Testis (tissue), 3 donors: ENCODE results near the gene NUTM2F. TPM values are rescaled to one million over a fixed set of nuclear protein-coding genes. Genes with fewer than 3 reads are reported as not detected.
"Not testable (repeated sequence)": the region's sequence is repeated elsewhere in the genome, so short reads cannot be mapped to it uniquely, and the experiment has no call there.

Source experiments
- DNase-seq: peaks from one replicate; pipeline ENCODE4 v3.0.0-alpha.2; 2019
- H3K27ac ChIP-seq, 2 donors: fragments of 200-600 bp; sonication (generic); one replicate each; pipeline ENCODE4 v1.5.1; 2019
- H3K27me3 ChIP-seq: fragments of 200-600 bp; sonication (generic); one replicate; pipeline ENCODE4 v1.5.1; 2019
- H3K36me3 ChIP-seq: fragments of 200-600 bp; sonication (generic); one replicate; pipeline ENCODE4 v1.5.1; 2017; ENCODE audit warnings: low read depth; ENCODE audit errors: missing control alignments
- H3K4me1 ChIP-seq: fragments of 200-600 bp; sonication (generic); one replicate; pipeline ENCODE4 v1.5.1; 2019
- H3K4me3 ChIP-seq, 2 donors: fragments of 200-600 bp; sonication (generic); one replicate each; pipeline ENCODE4 v1.5.1; 2017 to 2019
- H3K9me3 ChIP-seq: fragments of 200-600 bp; sonication (generic); one replicate; pipeline ENCODE4 v1.5.1; 2017
- CTCF ChIP-seq, 3 experiments: fragments of 450-650 bp in 2 of 3; fragments of 200-600 bp in 1 of 3; sonication (generic) in 1 of 3; IDR thresholded peaks; one replicate each; pipeline ENCODE4 v1.5.1; 2016 to 2019; ENCODE audit warnings: antibody characterized with exemption in 3 of 3, mild to moderate bottlenecking in 2 of 3, moderate library complexity in 1 of 3
- POLR2A ChIP-seq: fragments of 450-650 bp; IDR thresholded peaks from one replicate; pipeline ENCODE4 v1.6.1; 2017; ENCODE audit warnings: antibody characterized with exemption, mild to moderate bottlenecking, moderate library complexity
- WGBS, 2 donors: methylation state at CpG; one replicate each; pipeline ENCODE4 v1.1.5; 2018; 5-methylcytosine and 5-hydroxymethylcytosine counted together
- intact Hi-C: fragments of 100-400 bp; cut with DNase I; formaldehyde crosslinking; loops from one replicate; pipeline ENCODE4 v1.15.1; 2023; ENCODE audit warnings: low total_unique reads
- polyA plus RNA-seq: library from polyadenylated mRNA; stranded (reverse); fragments of 350-450 nt; fragmentation: Illumina TruSeq; extraction: RNeasy Lipid Tissue Mini Kit (QIAGEN cat#74804); gene quantifications from one replicate; pipeline ENCODE4 v1.2.3, GENCODE V29; 2014; ENCODE audit warnings: low read depth, low replicate concordance; ENCODE audit not compliant: insufficient read depth
- total RNA-seq, 2 donors: library from RNA; depleted of rRNA; stranded (reverse); fragments of >200 nt; gene quantifications; one replicate each; pipeline ENCODE4 v1.2.3, GENCODE V29; 2016

The NUTM2F gene
- total and polyA plus RNA-seq, 3 donors from 2014 or later = 1.1 to 3.9 (median 2.1) TPM

GRCh38 chr9:94280409-94280989 lies 47.9 kb downstream of the NUTM2F start:
- 95 to 98% methylated on average over 9 of the region's 9 CpGs for WGBS, 2 donors
- TF ChIP-seq CTCF (IDR thresholded peaks at IDR 0.05) (no peak), POLR2A (no peak)
- Histone ChIP-seq H3K27me3 (no peaks in the 10 kb centered on the region), H3K4me3 (no peak overlapping the region), H3K27ac (no peak overlapping the region), H3K4me1 (no peaks in the 10 kb centered on the region), H3K36me3 (no peaks in the 10 kb centered on the region), H3K9me3 (no peaks in the 10 kb centered on the region)
- no peak for DNase-seq
- intact Hi-C loops = no loop called here

GRCh38 chr9:94277885-94278536 lies 50.4 kb downstream of the NUTM2F start:
- no peaks in the 10 kb centered on the region for H3K36me3 ChIP-seq
- no peaks in the 10 kb centered on the region for H3K4me1 ChIP-seq
- TF ChIP-seq POLR2A (no peak), CTCF (IDR thresholded peaks at IDR 0.05) (no peak)
- WGBS, 2 donors = 48 to 75% methylated on average over 6 of the region's 6 CpGs
- DNase-seq = no peak
- no peak overlapping the region for H3K27ac ChIP-seq
- H3K9me3 ChIP-seq = no peaks in the 10 kb centered on the region
- intact Hi-C loops = no loop called here
- no peaks in the 10 kb centered on the region for H3K27me3 ChIP-seq
- H3K4me3 ChIP-seq = no peak overlapping the region

DNA sequence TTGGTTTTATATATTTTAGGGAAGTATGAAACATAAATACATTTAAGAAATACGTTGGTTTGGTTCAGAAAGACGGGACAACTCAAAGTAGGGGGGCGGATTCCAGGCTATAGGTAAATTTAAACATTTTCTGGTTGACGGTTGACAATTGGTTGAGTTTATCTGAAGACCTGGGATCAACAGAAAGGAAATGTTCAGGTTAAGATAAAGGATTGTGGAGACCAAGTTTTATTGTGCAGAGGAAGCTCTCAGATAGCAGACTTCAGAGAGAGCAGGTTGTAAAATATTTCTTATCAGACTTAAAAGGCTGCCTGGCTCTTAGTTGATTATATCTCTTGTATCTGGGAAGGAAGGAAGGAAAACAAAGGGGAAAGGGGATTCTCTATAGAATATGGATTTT lies 51.4 kb downstream of the NUTM2F start:
- intact Hi-C loops, H3K36me3 ChIP-seq, H3K27ac ChIP-seq, H3K4me1 ChIP-seq, H3K27me3 ChIP-seq, H3K4me3 ChIP-seq, H3K9me3 ChIP-seq, DNase-seq: not testable (repeated sequence)
- 89 to 91% methylated on average over 4 of the region's 4 CpGs for WGBS, 2 donors

GRCh38 chr9:94270009-94270408 lies 58.4 kb downstream of the NUTM2F start:
- Histone ChIP-seq H3K4me3 (no peak overlapping the region), H3K27me3 (no peaks in the 10 kb centered on the region), H3K27ac (no peak overlapping the region), H3K4me1 (no peaks in the 10 kb centered on the region), H3K9me3 (no peaks in the 10 kb centered on the region), H3K36me3 (no peaks in the 10 kb centered on the region)
- no peak for DNase-seq
- intact Hi-C loops = no loop called here
- 86 to 95% methylated on average over 1 of the region's 1 CpG for WGBS, 2 donors
- TF ChIP-seq POLR2A (no peak), CTCF (IDR thresholded peaks at IDR 0.05) (no peak)

DNA sequence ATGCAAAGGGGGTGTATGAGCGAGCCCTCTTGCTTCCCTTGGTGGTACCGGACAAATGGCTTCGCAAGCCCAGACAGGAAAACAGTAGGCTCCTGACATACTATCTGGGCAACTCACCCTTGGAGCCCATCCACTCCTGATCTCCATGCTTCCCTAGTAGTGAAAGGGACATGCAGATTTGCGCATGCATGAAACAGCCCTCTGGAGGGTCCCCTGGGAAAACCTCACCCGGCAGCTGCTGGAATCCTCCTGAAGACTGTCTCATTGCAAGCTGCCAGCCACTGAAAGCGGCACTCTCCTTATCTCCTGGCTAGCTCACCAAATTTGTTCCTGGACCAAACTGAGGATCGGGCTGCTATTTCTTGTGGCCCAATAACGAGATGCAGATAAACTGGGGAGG lies 59.2 kb downstream of the NUTM2F start:
- TF ChIP-seq POLR2A (no peak), CTCF (IDR thresholded peaks at IDR 0.05) (no peak)
- no peaks in the 10 kb centered on the region for H3K4me1 ChIP-seq
- no peaks in the 10 kb centered on the region for H3K9me3 ChIP-seq
- no peak for DNase-seq
- H3K36me3 ChIP-seq = no peaks in the 10 kb centered on the region
- intact Hi-C loops = no loop called here
- H3K27me3 ChIP-seq = no peaks in the 10 kb centered on the region
- 92 to 98% methylated on average over 8 of the region's 8 CpGs for WGBS, 2 donors
- H3K4me3 ChIP-seq = no peak overlapping the region
- H3K27ac ChIP-seq = no peak overlapping the region

Other genes with a start within 250 kb of the NUTM2F start
- gene PTPDC1, start 244.2 kb downstream of the NUTM2F start, total RNA-seq = 10 to 100 TPM; 32.3 to 35.0 TPM
- gene PTPDC1, start 244.2 kb downstream of the NUTM2F start, polyA plus RNA-seq = 18.3 TPM
- 10 to 100 TPM; 15.6 to 17.0 TPM for gene ZNF169, start 69.3 kb downstream of the NUTM2F start, total RNA-seq
- 5.7 TPM for gene ZNF169, start 69.3 kb downstream of the NUTM2F start, polyA plus RNA-seq
- gene PCAT7, start 226.4 kb upstream of the NUTM2F start, total RNA-seq = 1 to 10 TPM; 4.3 to 5.4 TPM
- gene PCAT7, start 226.4 kb upstream of the NUTM2F start, polyA plus RNA-seq = 9.2 TPM